Neural cell (in vitro differentiated cells): ENCODE measurements around the gene RASIP1.

Experiments used
- CTCF ChIP-seq: fragments of 450-650 bp; IDR thresholded peaks from 2 replicates; pipeline ENCODE4 v1.5.1; 2014; ENCODE audit warnings: antibody characterized with exemption, mild to moderate bottlenecking, moderate library complexity; ENCODE audit not compliant: poor library complexity, severe bottlenecking
- EZH2 ChIP-seq: fragments of 200-600, 300-800 bp; shearing (Covaris generic), sonication (generic); IDR thresholded peaks from 2 replicates; pipeline ENCODE4 v1.6.1; 2014; ENCODE audit warnings: antibody characterized with exemption, low read length, borderline replicate concordance, mild to moderate bottlenecking; ENCODE audit not compliant: insufficient read depth, poor library complexity, severe bottlenecking

GRCh38 chr19:48716562-48717291 lies 23.7 kb downstream of the RASIP1 start:
- no peak for TF ChIP-seq CTCF
- no peak for TF ChIP-seq EZH2
